Measurements from ENCODE around the gene RMC1. TPM values are rescaled to one million over a fixed set of nuclear protein-coding genes. Genes with fewer than 3 reads are reported as not detected.

The RMC1 gene
- total and polyA plus RNA-seq, 5 experiments from 2014 or later, result 24.6 to 48.5 (median 28.3) TPM

GRCh38 chr18:23538870-23539269, 35.6 kb downstream of the RMC1 start:
- no peak for ATAC-seq
- no peak for DNase-seq
- Mint-ChIP-seq H3K4me3 (no peak overlapping the region), H3K27me3 (no peaks in the 10 kb centered on the region), H3K36me3 (peaks cover 0 to 86% (median 22%) of the 10 kb centered on the region in 3 donors), H3K4me1 (peaks cover 11 to 37% (median 24%) of the 10 kb centered on the region in 4 donors), H3K27ac (peak overlapping the region in 4 of 10 donors; percentile 16 to 66 (median 34)), H3K9me3 (no peaks in the 10 kb centered on the region)
- POLR2A ChIA-PET, result no interaction called here

- ATAC-seq, result no peak
- no peaks in the 10 kb centered on the region for H3K27me3 Mint-ChIP-seq
- H3K4me3 Mint-ChIP-seq, result no peak overlapping the region
- H3K27ac Mint-ChIP-seq, result peak overlapping the region in 1 of 10 donors; percentile 66
- POLR2A ChIA-PET, result no interaction called here
- H3K4me1 Mint-ChIP-seq, result peaks cover 11 to 37% (median 24%) of the 10 kb centered on the region in 4 donors
- DNase-seq, result no peak
- peaks cover 0 to 87% (median 25%) of the 10 kb centered on the region in 3 donors for H3K36me3 Mint-ChIP-seq
- no peaks in the 10 kb centered on the region for H3K9me3 Mint-ChIP-seq
These were observed 36.0 kb downstream of the RMC1 start for GRCh38 chr18:23539296-23539695.

- Mint-ChIP-seq H3K4me1 (peaks cover 11 to 37% (median 24%) of the 10 kb centered on the region in 4 donors), H3K27me3 (no peaks in the 10 kb centered on the region), H3K36me3 (peaks cover 0 to 87% (median 29%) of the 10 kb centered on the region in 3 donors), H3K9me3 (no peaks in the 10 kb centered on the region), H3K27ac (peak overlapping the region in 8 of 10 donors; percentile 11 to 81 (median 56)), H3K4me3 (peak overlapping the region in 2 of 10 donors; percentile 9 to 22)
- DNase-seq, result no peak
- POLR2A ChIA-PET, result interaction anchor here (0.7 kb wide), 1 partner anchor 70 kb away, joined by 4 read pairs; no protein-coding TSS in a partner anchor
- no peak for ATAC-seq
These were observed 36.7 kb downstream of the RMC1 start for GRCh38 chr18:23539911-23540525.

GRCh38 chr18:23540867-23541266, 37.6 kb downstream of the RMC1 start:
- Mint-ChIP-seq H3K9me3 (no peaks in the 10 kb centered on the region), H3K4me3 (peak overlapping the region in 6 of 10 donors; percentile 13 to 49 (median 34)), H3K27ac (peak overlapping the region; percentile 22 to 87 (median 64)), H3K4me1 (peaks cover 11 to 37% (median 24%) of the 10 kb centered on the region in 4 donors), H3K36me3 (peaks cover 0 to 87% (median 26%) of the 10 kb centered on the region in 3 donors), H3K27me3 (no peaks in the 10 kb centered on the region)
- DNase-seq (peak in 1 of 10 donors; percentile 13), ATAC-seq (peak in 1 of 2 donors; percentile 52)
- POLR2A ChIA-PET, result no interaction called here

- POLR2A ChIA-PET, result no interaction called here
- no peak for ATAC-seq
- peak overlapping the region in 9 of 10 donors; percentile 22 to 87 (median 66) for H3K27ac Mint-ChIP-seq
- H3K27me3 Mint-ChIP-seq, result no peaks in the 10 kb centered on the region
- H3K9me3 Mint-ChIP-seq, result no peaks in the 10 kb centered on the region
- H3K36me3 Mint-ChIP-seq, result peaks cover 0 to 86% (median 26%) of the 10 kb centered on the region in 3 donors
- H3K4me1 Mint-ChIP-seq, result peaks cover 11 to 40% (median 24%) of the 10 kb centered on the region in 4 donors
- H3K4me3 Mint-ChIP-seq, result peak overlapping the region in 5 of 10 donors; percentile 13 to 49 (median 30)
- no peak for DNase-seq
These were observed 38.2 kb downstream of the RMC1 start for GRCh38 chr18:23541349-23542093.

GRCh38 chr18:23542461-23542860, 39.1 kb downstream of the RMC1 start:
- Mint-ChIP-seq H3K4me3 (no peak overlapping the region), H3K36me3 (peaks cover 0 to 88% (median 25%) of the 10 kb centered on the region in 3 donors), H3K27me3 (no peaks in the 10 kb centered on the region), H3K27ac (peak overlapping the region in 5 of 10 donors; percentile 1 to 48 (median 19)), H3K4me1 (peaks cover 11 to 41% (median 24%) of the 10 kb centered on the region in 4 donors), H3K9me3 (no peaks in the 10 kb centered on the region)
- DNase-seq (no peak), ATAC-seq (no peak)
- POLR2A ChIA-PET, result interaction anchor here (0.7 kb wide), 2 partner anchors 19 to 39 kb away, joined by 4 to 5 read pairs; no protein-coding TSS in a partner anchor

- no peak for ATAC-seq
- Mint-ChIP-seq H3K27me3 (no peaks in the 10 kb centered on the region), H3K4me1 (peaks cover 9 to 27% (median 20%) of the 10 kb centered on the region in 4 donors), H3K36me3 (peaks cover 0 to 84% (median 15%) of the 10 kb centered on the region in 3 donors), H3K9me3 (no peaks in the 10 kb centered on the region), H3K4me3 (no peak overlapping the region), H3K27ac (peak overlapping the region in 2 of 10 donors; percentile 11 to 32)
- POLR2A ChIA-PET, result no interaction called here
- no peak for DNase-seq
These were observed 42.0 kb downstream of the RMC1 start for GRCh38 chr18:23545247-23545789.

GRCh38 chr18:23547306-23547705, 44.0 kb downstream of the RMC1 start:
- H3K4me1 Mint-ChIP-seq, result peaks cover 0 to 7% (median 5%) of the 10 kb centered on the region in 4 donors
- no peak overlapping the region for H3K4me3 Mint-ChIP-seq
- H3K27ac Mint-ChIP-seq, result peak overlapping the region in 1 of 10 donors; percentile 35
- no peak for DNase-seq
- no peaks in the 10 kb centered on the region for H3K9me3 Mint-ChIP-seq
- peaks cover 4 to 91% (median 20%) of the 10 kb centered on the region in 3 donors for H3K36me3 Mint-ChIP-seq
- no peak for ATAC-seq
- no peaks in the 10 kb centered on the region for H3K27me3 Mint-ChIP-seq
- POLR2A ChIA-PET, result no interaction called here

- POLR2A ChIA-PET, result no interaction called here
- H3K9me3 Mint-ChIP-seq, result no peaks in the 10 kb centered on the region
- ATAC-seq (no peak), DNase-seq (no peak)
- peaks cover 0 to 4% (median 0%) of the 10 kb centered on the region in 4 donors for H3K4me1 Mint-ChIP-seq
- no peaks in the 10 kb centered on the region for H3K27me3 Mint-ChIP-seq
- H3K27ac Mint-ChIP-seq, result peak overlapping the region in 2 of 10 donors; percentile 10 to 71
- H3K4me3 Mint-ChIP-seq, result no peak overlapping the region
- peaks cover 4 to 91% (median 18%) of the 10 kb centered on the region in 3 donors for H3K36me3 Mint-ChIP-seq
These were observed 44.5 kb downstream of the RMC1 start for GRCh38 chr18:23547846-23548245.

GRCh38 chr18:23548275-23548674, 45.0 kb downstream of the RMC1 start:
- Mint-ChIP-seq H3K36me3 (peaks cover 4 to 91% (median 18%) of the 10 kb centered on the region in 3 donors), H3K27ac (peak overlapping the region in 2 of 10 donors; percentile 10 to 71), H3K27me3 (no peaks in the 10 kb centered on the region), H3K4me3 (no peak overlapping the region), H3K4me1 (peaks cover 0 to 4% (median 0%) of the 10 kb centered on the region in 4 donors), H3K9me3 (no peaks in the 10 kb centered on the region)
- no peak for ATAC-seq
- POLR2A ChIA-PET, result no interaction called here
- no peak for DNase-seq

GRCh38 chr18:23548719-23549118, 45.4 kb downstream of the RMC1 start:
- Mint-ChIP-seq H3K4me3 (no peak overlapping the region), H3K27ac (peak overlapping the region in 2 of 10 donors; percentile 10 to 71), H3K36me3 (peaks cover 4 to 91% (median 18%) of the 10 kb centered on the region in 3 donors)

GRCh38 chr18:23550898-23551297, 47.6 kb downstream of the RMC1 start:
- Mint-ChIP-seq H3K9me3 (no peaks in the 10 kb centered on the region), H3K36me3 (peaks cover 4 to 91% (median 24%) of the 10 kb centered on the region in 3 donors), H3K4me1 (peaks cover 0 to 4% (median under 1%) of the 10 kb centered on the region in 4 donors), H3K27me3 (no peaks in the 10 kb centered on the region), H3K27ac (peak overlapping the region in 1 of 10 donors; percentile 27), H3K4me3 (no peak overlapping the region)
- ATAC-seq (no peak), DNase-seq (no peak)
- POLR2A ChIA-PET, result no interaction called here

More at GRCh38 chr18:23548719-23549118, 45.4 kb downstream of the RMC1 start:
- Mint-ChIP-seq H3K9me3 (no peaks in the 10 kb centered on the region), H3K4me1 (peaks cover 0 to 4% (median 0%) of the 10 kb centered on the region in 4 donors), H3K27me3 (no peaks in the 10 kb centered on the region)
- ATAC-seq (no peak), DNase-seq (no peak)
- POLR2A ChIA-PET, result no interaction called here
